CD4-positive, alpha-beta T cell treated with Interferon gamma for 1 hour (primary cell): ENCODE data around the gene GDPGP1.
"Not testable (repeated sequence)": the region's sequence is repeated elsewhere in the genome, so short reads cannot be mapped to it uniquely, and the experiment has no call there.

Experiments used
- DNase-seq: peaks from one replicate; pipeline ENCODE4 v3.0.0-alpha.2; 2020

Gene GDPGP1

GRCh38 chr15:90227336-90227735, 6.7 kb upstream of the GDPGP1 start:
- no peak for DNase-seq

DNA sequence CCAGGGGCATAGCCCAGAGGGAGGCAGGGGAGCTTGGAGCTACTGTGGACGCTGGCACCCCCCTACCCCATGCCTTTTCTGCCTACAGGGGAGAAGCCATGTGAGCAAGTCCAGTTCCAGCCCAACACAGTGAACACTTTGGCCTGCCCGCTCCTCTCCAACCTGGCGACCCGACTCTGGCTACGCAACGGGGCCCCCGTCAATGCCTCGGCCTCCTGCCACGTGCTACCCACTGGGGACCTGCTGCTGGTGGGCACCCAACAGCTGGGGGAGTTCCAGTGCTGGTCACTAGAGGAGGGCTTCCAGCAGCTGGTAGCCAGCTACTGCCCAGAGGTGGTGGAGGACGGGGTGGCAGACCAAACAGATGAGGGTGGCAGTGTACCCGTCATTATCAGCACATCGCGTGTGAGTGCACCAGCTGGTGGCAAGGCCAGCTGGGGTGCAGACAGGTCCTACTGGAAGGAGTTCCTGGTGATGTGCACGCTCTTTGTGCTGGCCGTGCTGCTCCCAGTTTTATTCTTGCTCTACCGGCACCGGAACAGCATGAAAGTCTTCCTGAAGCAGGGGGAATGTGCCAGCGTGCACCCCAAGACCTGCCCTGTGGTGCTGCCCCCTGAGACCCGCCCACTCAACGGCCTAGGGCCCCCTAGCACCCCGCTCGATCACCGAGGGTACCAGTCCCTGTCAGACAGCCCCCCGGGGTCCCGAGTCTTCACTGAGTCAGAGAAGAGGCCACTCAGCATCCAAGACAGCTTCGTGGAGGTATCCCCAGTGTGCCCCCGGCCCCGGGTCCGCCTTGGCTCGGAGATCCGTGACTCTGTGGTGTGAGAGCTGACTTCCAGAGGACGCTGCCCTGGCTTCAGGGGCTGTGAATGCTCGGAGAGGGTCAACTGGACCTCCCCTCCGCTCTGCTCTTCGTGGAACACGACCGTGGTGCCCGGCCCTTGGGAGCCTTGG, 5.9 kb upstream of the GDPGP1 start:
- no peak for DNase-seq

GRCh38 chr15:90228960-90229359, 5.0 kb upstream of the GDPGP1 start:
- DNase-seq = no peak

DNA sequence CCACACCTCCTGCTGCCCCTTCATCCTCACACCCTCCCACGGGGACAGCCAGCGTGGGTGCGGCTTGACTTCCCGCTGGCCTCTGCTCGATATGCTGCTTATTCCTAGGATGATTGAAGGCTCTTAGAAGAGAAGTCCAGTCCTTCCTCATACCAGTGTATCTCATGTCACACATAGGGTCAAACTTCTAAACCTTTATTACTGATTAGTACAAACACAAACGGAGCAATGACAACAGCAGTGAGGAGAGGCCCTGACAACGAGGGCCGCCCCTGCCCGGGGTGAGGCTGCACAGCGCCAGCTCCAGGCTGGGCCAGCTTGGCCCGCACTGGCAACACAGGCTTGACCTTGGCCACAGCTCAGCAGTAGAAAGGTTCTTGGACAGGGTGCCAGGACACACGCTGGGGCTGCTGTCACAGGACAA, 3.9 kb upstream of the GDPGP1 start:
- DNase-seq = no peak

DNA sequence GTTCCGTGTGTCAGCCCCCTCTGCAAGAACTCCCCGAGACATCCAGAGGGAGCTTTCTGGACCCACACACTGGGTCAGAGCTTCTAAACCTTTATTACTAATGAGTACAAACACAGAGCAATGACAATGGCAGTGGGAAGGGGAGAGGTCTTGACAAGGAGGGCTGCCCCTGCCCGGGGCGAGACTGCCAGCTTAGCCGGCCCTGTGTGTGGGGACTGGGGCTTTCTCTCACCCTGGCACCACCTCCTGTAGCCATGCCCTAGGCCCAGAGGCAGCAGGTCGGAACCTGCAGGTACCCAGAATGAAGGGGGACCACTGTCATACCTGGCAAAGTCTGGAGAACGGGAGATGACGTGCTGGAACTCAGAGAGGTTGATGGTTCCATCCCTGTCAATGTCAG, 3.4 kb upstream of the GDPGP1 start:
- no peak for DNase-seq

- peak; percentile 89 for DNase-seq
These were observed 2.7 kb upstream of the GDPGP1 start for GRCh38 chr15:90231028-90232017.

GRCh38 chr15:90232196-90232595, 1.8 kb upstream of the GDPGP1 start:
- DNase-seq = peak; percentile 27

DNA sequence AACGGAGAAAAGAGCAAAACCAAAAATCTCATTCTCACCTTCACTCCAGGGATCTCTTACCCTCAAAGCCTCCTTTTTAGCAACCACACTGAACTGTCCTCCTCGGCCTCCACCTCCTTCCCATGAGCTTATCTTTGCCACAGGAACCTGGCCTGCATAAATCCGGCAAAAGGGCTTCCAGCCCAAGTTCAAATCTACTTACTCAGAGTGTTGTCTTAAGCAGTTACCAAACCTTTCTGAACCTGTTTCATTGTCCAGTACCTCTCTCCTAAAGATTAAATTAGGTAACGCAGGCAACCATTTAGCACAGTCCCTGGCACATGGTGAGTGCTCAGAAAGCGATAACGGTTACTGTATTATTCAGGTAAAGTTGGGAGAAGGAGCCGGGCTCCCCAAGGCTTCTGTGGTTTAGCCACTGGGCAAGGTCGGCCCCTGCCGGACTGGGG, 1.0 kb upstream of the GDPGP1 start:
- DNase-seq = no peak

GRCh38 chr15:90233387-90234095, 468 bp upstream of the GDPGP1 start, which contains the start of gene CIB1:
TSS of gene CIB1 (minus strand) at chr15:90233941. CDS start at chr15:90233885, 56 bp downstream.
- peak; percentile 98 for DNase-seq

DNA sequence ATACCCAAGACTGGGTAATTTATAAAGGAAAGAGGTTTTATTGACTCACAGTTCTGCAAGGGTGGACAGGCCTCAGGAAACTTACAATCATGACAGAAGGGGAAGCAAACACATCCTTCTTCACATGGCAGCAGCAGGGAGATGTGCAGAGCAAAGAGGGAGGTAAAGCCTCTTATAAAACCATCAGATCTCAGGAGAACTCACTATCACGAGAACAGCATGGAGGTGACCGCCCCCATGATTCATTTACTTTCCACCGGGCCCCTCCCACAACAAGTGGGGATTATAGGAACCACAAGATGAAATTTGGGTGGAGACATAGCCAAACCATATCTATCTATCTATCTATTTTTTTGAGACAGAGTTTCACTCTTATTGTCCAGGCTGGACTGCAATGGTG, 5.4 kb downstream of the GDPGP1 start:
- DNase-seq = no peak

GRCh38 chr15:90240856-90241255, 6.8 kb downstream of the GDPGP1 start:
- no peak for DNase-seq

DNA sequence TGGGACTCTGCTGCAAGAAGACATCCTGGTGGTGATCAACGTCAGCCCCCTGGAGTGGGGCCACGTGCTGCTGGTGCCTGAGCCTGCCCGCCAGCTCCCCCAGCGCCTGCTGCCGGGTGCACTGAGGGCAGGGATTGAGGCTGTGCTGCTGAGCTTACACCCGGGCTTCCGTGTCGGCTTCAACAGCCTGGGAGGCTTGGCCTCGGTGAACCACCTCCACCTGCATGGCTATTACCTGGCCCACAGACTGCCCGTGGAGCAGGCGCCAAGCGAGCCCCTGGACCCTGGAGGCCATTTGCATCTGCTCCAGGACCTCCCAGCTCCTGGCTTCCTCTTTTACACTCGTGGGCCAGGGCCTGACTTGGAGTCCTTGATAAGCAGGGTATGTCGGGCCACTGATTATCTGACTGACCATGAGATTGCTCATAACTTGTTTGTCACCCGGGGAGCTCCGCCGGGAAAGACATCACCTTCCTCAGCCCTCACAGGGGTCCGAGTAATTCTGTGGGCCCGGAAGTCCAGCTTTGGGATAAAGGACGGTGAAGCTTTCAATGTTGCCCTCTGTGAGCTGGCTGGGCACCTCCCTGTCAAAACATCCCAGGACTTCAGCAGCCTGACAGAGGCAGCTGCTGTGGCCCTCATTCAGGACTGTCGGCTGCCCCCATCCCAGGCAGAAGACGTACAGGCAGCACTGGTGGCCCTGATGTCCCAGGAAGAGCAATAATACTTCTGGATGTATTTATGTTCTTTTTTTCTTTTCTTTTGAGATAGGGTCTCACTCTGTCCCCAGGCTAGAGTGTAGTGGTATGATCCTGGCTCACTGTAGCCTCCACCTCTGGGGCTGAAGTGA, 7.6 kb downstream of the GDPGP1 start:
- DNase-seq = no peak

GRCh38 chr15:90243943-90244639, 10.1 kb downstream of the GDPGP1 start:
- DNase-seq = no peak

GRCh38 chr15:90248789-90249202, 14.8 kb downstream of the GDPGP1 start:
- DNase-seq = no peak

DNA sequence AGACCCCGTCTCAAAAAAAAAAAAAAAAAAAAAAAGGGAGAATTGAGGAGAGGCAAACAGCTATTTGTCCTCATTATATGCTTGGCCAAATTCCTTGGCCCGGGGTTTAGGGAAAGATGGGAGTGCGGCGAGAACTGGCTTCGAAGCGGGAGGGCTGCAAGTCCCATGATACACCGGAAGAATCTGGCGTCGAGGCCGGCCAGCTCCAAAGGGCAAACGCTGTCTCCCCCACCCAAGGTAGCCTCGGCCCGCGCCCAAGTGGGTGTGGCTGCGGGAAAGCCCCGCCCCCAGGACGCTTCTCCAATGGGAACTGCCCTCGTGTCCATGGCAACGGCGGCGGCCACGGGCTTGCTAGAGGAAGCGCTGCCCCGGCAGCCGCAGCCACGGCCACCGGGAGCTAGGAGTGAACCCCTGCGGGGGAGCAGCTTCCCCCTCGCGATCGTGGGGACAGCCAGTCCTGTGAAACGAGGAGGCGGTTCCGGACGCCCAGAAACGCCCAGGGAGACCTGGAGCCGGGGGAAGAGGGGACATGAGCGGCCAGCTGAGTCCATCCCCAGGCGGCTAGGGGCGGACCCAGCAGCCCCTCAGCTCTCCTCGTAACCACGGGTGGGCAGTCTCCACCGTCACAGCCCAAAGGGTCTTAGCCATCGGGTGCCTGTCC, 15.3 kb downstream of the GDPGP1 start, which contains the start of gene TTLL13:
TTLL13 (plus strand) TSS at position 354 of the 661 bp plus-strand sequence. CDS start 1,075 bp downstream, outside the sequence.
- DNase-seq = peak; percentile 75

DNA sequence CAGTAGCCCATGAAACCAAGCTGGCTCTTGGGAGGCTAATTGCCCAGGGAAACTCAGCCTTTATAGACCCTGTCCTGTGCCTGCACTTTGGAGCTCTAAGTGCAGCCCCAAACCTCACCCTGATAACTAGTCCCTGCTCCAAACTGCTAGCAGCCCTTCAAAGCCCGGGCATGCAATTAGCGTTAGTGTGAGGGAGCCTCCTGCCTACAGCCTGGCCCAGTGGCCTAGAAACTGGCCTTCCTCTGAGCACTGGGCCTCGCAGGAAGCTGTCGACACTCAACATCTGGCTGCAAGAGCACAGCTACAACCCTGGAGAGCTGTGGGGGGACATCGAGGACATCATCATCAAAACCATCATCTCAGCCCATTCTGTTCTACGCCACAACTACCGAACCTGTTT, 23.8 kb downstream of the GDPGP1 start:
- no peak for DNase-seq

DNA sequence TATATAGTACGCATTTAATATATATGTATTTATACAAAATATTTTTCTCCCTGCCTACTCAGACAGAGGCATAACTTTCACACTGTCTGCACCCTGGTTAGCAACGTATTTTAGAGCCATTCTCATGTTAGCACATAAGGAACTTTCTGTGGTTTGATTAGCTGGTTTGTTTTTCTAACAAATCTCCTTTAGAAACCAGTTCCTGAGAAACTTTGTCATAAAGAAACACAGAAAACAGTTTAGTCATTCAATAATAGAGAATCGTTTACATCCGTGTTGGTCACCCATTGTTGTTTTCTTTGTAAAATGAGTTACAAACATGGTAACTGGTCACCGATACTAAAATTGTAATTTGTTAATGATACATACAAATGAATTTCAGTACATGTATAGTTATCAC, 25.5 kb downstream of the GDPGP1 start:
- DNase-seq = no peak

DNA sequence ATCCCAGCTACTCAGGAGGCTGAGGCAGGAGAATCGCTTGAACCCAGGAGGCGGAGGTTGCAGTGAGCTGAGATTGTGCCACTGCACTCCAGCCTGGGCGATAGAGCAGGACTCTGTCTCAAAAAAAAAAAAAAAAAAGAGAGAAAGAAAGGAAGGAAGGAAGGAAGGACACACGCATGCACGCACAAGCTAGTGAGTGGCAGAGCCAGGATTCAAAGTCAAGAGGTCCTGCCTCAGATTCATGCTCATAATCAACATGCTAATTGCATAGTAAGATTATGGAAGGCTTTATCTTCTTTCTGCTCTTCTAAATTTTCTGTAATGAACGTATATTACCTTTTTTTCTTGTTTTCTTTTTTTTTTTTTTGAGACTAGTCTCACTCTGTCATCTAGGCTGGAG, 26.7 kb downstream of the GDPGP1 start:
- DNase-seq = not testable (repeated sequence)

GRCh38 chr15:90261811-90262210, 27.8 kb downstream of the GDPGP1 start:
- DNase-seq = no peak

- no peak for DNase-seq
These were observed 28.4 kb downstream of the GDPGP1 start for GRCh38 chr15:90262426-90262825.
